PC-3 (cell line): ENCODE data around the gene ITGB3.
"Not testable (repeated sequence)": the region's sequence is repeated elsewhere in the genome, so short reads cannot be mapped to it uniquely, and the experiment has no call there.

Experiments
- EZH2phosphoT487 ChIP-seq: fragments of 300-600 bp; sonication (generic); IDR thresholded peaks from 2 replicates; pipeline ENCODE4 v1.6.1; 2018; ENCODE audit warnings: mild to moderate bottlenecking, antibody characterized with exemption, low read length, borderline replicate concordance
- TF ChIP-seq, protein P1 (sequence below): fragments of 300-600 bp; sonication (generic); conservative IDR thresholded peaks from 2 replicates; pipeline ENCODE4 v1.5.1; 2017; ENCODE audit warnings: antibody characterized with exemption, low read depth, mild to moderate bottlenecking, low read length

DNA sequence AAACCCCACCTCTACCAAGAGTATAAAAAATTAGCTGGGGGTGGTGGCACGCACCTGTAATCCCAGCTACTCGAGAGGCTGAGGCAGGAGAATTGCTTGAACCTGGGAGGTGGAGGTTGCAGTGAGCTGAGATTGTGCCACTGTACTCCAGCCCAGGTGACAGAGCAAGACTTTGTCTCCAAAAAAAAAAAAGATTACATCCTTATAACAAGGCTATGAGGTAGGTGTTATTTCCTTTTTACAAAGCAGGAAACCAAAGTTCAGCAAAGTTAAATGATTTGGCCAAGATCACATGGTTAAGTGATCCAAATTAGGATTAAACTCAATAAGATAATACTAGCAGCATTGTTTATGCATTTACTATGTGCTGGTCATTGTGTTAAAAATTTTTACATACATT, 36.3 kb upstream of the ITGB3 start:
- TF ChIP-seq EZH2phosphoT487 = not testable (repeated sequence)
- TF ChIP-seq, protein P1, sequence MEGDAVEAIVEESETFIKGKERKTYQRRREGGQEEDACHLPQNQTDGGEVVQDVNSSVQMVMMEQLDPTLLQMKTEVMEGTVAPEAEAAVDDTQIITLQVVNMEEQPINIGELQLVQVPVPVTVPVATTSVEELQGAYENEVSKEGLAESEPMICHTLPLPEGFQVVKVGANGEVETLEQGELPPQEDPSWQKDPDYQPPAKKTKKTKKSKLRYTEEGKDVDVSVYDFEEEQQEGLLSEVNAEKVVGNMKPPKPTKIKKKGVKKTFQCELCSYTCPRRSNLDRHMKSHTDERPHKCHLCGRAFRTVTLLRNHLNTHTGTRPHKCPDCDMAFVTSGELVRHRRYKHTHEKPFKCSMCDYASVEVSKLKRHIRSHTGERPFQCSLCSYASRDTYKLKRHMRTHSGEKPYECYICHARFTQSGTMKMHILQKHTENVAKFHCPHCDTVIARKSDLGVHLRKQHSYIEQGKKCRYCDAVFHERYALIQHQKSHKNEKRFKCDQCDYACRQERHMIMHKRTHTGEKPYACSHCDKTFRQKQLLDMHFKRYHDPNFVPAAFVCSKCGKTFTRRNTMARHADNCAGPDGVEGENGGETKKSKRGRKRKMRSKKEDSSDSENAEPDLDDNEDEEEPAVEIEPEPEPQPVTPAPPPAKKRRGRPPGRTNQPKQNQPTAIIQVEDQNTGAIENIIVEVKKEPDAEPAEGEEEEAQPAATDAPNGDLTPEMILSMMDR = not testable (repeated sequence)
